ENCODE measurements around the gene EREG.
"Not testable (repeated sequence)": the region's sequence is repeated elsewhere in the genome, so short reads cannot be mapped to it uniquely, and the experiment has no call there.

The EREG gene, protein sequence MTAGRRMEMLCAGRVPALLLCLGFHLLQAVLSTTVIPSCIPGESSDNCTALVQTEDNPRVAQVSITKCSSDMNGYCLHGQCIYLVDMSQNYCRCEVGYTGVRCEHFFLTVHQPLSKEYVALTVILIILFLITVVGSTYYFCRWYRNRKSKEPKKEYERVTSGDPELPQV

DNA sequence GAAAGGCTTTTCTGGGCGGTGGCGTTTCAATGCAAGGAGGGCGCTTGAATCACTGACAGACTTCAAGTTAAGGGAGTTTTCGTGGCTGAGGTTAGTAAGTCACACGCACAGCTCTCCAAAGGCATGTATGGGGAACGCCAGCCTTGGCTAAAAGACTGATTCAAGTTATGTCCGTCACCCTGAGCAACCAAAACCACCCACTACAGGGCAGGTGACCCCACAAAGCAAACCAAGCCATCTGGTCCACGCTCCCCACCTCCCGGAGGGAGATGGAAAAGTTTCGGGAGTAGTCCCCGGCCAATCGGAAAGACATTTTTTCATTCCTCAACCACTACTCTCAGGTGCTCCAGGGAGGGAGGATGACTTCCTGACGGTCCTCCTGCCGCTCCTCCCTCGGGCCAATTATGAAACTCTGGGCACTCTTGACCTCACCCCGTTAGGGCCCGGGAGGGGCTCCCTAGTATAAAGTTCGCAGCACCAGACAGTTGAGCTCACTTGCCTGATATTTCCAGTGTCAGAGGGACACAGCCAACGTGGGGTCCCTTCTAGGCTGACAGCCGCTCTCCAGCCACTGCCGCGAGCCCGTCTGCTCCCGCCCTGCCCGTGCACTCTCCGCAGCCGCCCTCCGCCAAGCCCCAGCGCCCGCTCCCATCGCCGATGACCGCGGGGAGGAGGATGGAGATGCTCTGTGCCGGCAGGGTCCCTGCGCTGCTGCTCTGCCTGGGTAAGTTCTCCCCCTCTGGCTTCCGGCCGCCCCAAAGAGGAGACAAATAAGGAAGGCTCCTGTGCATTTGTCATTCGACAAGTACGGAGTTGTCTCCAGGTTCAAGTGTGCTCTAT lies at the start of gene EREG:
TSS of gene EREG (plus strand) at position 494 of the 840 bp plus-strand sequence. CDS start at position 658, 164 bp downstream.
- no peak for DNase-seq

DNA sequence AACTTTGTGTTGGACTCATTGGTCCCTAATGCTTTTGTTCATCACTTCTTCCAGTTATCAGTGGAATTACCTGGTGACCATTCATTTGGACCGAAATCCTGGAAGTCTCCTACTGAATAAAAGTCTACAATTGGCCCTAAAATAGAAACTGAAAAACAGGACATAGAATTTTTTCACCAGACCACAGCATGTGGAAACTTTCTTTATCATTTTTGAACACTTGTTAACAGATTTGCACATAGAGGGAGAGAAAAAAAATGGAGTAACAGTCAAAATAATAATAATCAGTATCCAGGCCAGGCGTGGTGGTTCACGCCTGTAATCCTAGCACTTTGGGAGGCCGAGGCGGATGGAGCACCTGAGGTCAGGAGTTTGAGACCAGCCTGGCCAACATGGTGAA lies 49.6 kb upstream of the EREG start:
- no peak for DNase-seq

DNA sequence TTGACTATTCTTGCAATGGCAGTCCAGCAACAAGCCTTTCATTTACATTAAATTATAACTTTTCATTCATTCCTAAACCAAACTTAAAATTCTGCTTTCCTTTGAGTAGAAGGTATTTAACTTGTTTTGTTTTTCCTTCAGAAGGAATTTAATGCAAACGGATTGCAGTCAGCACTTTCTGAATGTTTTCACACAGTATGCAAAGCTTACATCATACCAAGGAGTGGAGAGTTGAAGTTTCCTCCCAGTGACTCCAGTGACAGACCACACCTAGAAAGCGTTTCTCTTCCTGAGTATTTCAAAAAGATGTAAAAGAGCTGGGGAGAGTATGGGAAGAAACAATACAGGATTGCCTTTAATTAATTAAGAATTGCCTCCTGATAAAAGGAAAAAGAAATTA lies 48.5 kb upstream of the EREG start:
- no peak for DNase-seq

DNA sequence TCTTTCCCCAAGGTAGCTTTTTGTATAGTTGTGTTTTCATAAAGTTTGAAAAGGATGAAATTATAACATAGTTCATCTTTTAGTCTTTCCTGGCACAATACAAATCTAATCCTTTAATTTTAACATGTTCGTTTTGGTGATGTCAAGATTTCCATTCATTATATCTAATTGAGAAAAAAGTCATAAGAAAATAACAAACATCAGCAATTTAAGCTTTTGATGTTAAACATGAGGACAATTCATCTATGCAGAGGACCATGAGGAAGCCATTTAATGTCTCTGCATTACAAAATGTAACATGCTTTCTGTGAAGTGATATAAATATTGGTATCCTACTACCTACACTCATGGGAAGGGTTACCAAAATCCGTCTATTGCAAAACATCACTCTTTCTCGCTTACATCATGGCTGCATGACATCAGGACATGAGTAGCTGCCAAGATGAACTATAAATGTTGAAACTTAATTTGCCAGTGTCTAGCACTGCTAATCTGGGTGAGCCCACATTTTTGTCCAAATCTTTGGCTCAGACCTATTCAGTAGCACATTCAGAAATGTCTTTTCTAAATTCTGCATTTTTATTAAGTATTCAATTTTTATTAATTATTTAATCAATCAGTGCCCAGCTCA lies 47.2 kb upstream of the EREG start:
- DNase-seq = no peak

DNA sequence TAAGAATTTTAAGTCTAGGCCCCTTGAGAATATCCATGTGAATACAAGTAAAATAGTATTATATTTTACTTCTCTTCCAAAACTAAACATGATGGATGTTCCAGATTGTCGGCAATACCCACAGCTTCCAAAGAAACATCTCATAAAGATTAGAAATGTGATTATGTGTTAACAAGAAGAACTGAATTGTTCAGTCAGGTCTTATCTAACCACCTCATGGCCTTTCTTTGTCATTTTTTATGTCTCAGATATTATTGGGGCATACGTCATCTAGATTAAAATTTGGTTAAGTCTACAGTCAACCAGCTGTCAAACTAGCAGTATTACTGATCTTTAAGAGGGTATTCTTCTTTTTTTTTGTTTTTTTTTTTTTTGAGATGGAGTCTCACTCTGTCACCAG lies 46.7 kb upstream of the EREG start:
- DNase-seq = no peak

DNA sequence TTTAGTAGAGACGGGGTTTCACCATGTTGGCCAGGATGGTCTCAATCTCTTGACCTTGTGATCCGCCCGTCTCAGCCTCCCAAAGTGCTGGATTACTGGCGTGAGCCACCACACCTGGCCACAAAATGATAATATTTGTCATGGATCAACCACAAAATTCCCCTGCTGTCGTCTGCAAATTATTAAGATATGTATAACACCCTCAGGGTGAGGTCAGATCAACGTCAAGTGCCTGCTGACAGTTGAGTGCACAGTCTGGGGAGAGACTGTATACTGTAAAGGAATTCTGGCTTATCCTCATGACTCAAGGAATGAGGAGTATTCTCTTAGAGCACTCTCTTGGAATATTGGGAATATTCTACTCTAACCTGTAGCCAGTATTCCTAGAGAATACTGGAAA lies 45.5 kb upstream of the EREG start:
- no peak for DNase-seq

DNA sequence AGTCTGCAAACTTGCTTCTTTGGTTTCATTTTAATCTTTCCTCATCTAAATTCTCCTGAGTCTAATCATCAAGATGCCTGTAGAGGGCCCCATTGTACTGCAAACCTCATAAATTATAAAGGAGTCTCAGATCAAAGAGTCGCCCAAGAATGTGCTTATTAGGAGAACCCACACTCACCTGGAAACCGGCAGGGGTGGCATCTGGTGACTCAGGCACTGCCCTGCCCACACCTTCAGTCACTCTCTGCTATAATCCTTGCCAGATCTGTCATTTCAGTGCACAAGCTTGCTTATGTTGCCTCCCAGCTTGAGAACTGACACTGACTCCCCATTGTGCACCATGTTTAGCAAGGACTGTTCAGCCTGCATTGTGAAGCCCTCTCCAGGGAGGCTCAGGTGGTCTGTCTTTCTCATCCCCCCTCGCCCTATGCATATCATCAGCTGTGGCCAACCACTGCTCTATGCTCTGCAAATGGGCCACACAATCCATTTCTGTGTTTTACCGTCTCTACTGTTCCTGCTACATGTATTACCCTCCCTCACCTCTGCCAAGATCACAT lies 44.3 kb upstream of the EREG start:
- DNase-seq = peak; percentile 7 to 61

DNA sequence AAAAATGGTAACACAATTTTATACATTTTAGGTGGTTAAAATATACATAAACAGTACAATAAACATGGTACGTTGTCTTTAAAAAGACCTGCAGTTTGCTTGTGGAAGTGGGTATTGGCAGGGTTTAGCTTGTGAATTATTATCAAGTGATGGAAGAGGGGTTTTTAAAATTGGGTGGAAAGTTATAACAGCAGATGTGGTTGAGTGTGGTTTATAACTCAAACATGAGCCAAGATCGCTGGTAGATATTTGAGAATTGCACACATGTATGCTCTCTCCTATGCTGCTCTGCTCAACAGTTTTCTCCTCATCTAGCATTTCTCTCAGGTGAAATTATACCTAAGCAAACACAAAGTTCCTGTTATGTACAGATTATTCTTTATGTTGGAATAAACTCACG lies 42.6 kb upstream of the EREG start:
- no peak for DNase-seq

DNA sequence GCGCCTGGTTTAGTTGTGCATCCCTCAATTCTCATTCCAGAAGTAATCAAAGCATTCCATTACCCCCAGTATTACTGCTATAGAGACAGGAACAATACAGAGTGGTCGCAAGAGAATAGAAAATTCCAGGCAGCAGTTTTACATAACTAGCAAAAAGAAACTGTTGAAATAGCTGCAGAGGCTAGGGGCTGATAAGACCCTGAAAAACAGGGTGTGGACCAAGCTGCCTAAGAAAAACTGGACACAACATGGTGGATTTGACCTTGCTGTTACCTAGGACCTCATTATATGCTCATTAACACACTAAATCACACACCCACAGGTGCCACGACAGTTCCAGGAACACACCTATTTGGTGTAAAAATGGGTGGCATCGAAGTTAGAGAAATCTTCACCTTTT lies 41.3 kb upstream of the EREG start:
- no peak for DNase-seq

DNA sequence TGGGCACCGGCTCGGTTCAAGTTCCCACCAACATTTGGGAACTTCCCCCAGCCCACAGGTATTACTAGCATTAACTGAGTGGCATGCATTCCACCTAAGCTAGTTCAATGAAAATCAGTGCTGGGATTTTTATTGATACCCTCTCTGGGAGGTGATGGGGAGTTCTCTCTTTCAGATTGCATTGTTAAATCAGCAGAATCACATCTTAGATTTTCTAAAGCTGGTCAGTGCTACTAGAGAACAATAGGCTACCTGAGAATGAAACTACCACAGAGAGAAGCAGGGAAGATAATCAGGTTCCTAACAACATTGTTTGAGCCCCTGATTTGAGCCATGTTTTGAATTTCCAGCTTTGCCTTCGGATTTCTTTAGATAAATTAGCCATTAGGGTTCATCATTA lies 40.7 kb upstream of the EREG start:
- DNase-seq = no peak

DNA sequence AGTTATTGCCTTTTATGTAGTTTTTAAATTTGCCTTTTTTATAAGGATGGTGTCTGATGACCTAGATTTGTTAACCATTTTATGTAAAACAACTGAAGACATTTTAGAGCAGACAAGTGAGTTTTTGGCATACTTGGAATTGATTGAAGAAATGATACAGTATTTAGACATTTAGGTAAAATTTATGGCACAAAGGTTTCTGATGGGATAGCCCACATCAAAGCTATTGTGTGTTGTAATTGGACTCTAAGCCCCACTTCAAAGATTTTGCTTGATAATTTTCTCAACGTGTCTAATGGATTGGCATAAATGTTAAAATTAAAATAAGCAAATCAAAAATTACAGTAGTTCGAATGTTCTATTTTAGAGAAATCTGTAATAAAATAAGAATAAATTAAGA lies 39.1 kb upstream of the EREG start:
- no peak for DNase-seq

DNA sequence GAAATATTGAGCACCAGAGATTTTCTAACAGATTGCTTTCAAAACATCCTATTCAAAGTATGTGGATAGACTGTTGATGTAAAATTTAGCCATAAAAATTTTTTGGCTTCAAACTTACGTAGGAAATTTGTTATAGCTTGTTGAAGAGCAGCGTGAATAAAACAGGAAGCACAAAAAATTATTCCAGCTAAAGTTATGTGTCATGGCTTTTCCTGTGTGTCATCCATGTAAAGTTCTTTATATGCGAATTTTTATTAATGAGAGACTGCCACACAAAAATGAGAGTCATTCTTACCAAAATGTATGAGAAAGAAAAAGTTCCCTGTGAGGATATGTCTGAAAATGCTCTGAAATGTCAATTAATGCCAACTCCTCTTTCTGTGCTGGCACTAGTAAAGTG lies 37.2 kb upstream of the EREG start:
- DNase-seq = no peak

DNA sequence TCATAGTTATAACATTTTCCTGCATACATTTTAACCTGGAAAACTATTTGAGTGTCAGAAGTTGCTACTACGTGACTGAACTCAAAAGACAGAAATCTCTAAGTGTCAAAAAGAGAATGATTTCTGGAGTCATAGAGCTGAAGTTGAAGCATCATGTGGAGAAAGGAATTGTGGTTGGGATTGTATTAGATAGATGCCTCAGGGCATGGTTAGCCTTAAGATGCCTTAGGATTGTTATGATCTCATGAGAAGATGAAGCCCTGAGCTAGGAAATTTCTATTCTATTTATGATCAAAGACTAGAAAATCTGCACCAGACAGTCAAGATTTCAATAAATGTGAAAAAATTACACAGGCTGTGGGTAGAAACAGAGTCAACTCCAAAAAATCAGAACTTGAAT lies 36.4 kb upstream of the EREG start:
- no peak for DNase-seq

DNA sequence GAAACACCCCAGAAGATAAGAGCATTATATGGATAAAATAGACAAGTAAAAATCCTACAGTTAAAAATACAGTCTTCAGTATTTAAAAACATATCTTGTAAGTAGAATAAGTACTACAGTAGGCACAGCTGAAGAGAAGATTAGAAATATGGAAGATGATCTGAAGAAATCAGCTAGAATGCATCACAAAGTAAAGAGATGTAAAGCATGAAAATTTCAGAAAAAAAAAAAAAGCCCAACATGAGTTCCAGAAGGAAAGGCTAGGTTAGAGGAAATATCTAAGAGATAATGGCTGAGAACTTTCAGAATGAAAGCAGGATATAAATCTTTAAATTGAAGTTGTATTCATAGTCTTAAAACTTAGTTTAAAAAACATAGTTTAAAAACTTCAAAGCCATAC lies 35.6 kb upstream of the EREG start:
- DNase-seq = no peak

DNA sequence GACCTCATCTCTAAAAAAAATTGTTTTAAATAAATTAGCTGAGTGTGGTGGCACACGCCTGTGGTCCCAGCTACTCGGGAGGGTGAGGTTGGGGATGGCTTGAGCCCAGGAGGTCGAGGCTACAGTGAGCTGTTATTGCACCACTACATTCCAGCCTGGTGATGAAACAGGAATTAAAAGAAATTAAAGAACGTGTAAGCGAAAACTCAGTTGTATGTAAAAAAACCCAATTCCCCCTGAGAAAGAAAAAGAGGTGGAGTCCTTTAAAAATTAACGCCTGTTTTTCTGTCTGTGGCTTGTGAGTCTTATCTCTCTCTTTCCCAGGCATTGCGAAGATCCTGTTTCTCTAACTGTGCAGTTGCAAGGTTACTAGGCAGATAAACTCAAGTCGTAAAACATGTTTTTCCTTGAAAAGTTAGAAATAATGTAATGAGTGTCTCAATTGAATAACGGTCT lies 34.6 kb upstream of the EREG start:
- DNase-seq = no peak

DNA sequence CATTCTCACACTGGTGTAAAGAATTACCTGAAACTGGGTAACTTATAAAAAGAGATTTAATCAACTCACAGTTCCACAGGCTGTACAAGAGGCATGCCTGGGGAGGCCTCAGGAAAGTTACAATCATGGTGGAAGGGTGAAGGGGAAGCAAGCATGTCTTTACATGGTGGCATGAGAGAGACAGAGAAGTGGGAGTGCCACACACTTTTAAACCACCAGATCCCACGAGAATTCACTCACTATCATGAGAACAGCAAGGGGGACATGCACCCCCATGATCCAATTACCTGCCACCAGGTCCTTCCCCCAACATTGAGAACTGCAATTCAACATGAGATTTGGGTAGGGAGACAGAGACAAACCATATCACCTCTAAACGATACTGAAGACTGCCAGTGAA lies 33.7 kb upstream of the EREG start:
- DNase-seq = no peak

DNA sequence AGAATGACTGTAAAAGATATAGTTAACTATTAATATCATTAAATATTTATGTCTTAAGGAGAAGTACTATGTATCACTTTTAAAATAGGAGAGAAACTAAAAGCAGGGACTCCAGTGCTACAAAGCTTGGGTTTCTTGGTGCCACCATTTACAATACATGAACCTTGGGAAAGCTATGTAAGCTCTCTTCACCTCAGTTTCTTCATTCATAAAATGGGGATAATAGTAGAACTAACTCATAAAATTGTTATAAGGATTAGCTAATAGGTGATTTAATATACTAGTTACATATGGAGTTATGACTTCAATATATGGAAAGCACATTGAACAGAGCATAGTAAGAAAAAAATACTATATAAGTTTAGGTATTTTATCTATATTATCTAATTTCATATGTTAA lies 33.0 kb upstream of the EREG start:
- no peak for DNase-seq

DNA sequence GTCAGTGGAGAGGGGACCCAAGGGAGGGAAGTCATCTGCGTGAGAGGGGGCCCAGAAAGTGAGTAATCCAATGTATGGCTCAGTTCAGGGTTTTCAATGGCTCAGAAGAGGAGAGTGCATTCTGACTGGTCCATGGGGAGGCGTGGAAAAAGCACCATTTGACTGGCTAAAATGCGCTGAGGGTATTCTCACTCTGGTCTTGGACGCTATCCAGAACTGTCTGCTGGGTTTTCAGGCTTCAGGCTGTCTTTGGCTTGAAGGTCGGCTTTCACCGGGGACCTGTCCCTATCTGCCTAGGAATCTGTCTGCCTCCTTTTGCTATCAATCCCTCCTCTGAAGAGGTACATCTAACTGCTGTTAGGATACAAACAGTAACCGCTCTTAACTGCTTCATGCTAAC lies 30.3 kb upstream of the EREG start:
- no peak for DNase-seq

DNA sequence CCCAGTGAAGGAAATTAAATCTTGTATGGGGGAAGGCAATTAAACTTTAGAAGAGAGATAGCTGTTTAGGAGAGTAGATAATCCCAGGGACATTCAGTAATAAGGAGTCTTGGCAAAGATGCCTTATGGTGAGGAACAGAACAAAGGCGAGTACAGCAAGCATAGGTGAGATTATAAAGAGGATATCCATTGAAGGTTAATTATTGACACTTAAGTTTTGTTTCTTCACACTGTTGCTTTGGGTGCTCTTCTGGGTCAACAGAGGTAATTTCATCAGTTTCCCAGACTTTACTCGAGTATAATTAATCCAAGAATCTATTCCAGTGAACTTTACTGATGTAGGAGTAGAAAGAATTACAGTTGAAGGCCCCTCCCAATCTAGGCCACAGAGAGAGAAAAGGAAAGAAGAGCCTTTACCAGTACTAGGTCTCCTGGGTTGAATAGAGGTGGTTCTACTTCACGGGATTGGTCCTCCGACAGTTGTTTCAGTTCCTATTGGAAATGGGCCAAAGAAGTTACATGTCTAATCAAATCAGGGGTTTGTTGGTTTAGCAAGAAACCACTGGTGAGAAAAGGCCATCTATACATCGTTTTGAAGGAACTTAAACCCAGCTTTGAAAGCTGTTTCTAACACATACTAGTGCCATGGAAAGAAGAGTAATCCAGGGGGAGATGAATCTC lies 29.5 kb upstream of the EREG start:
- DNase-seq = no peak

DNA sequence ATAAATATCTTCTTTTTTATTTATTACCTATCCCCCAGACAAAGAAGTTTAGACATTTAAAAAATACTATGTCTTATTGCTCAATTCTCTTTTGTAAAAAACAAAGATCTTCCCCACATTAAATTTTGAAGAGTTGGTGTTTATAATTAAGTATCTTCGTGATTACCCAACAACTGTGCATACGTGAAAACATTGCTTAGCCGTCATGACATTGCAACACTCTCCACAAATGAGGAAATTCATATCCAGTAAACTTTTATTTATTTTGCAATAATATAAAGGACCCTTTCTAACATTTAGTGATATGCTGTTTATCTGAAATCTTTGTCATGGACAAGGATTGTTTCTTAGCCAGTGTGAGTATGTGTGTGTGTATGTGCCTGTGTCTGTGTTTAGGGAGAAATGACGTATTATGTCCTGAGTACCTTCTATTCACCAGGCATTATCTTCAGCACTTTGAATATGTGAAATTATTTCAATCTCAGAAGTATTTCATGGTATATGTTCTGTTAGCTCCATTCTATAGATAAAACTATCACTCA lies 26.1 kb upstream of the EREG start:
- no peak for DNase-seq

DNA sequence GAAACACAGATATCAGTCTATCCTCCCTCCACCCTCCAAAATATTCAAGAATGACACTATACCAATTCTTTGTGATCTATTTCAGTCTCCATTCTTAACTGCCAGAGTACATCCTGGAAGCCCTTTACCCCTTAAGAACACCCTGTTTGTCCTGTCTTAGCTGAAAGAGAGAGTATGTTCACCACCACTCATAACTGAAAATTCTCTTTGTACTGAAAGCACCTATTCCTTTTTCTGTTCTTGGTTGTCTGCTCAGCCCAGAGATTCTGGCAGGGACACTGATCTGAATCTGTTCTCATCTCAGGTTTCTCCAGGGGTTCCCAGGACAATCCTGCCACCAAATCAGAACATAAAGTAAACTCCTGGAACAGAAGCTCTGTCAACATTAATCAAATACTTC lies 25.4 kb upstream of the EREG start:
- DNase-seq = no peak

DNA sequence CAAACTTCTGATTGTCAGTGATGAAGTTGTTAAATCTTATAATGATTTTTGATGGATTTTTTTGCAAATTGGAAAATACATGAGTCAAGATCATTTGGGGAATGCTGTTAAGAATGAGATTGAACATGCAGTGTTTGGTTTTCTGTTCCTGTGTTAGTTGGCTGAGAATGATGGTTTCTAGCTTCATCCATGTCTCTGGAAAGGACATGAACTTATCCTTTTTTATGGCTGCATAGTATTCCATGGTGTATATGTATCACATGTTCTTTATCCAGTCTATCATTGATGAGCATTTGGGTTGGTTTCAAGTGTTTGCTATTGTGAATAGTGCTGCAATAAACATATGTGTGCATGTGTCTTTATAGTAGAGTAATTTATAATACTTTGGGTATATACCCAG lies 24.5 kb upstream of the EREG start:
- not testable (repeated sequence) for DNase-seq

DNA sequence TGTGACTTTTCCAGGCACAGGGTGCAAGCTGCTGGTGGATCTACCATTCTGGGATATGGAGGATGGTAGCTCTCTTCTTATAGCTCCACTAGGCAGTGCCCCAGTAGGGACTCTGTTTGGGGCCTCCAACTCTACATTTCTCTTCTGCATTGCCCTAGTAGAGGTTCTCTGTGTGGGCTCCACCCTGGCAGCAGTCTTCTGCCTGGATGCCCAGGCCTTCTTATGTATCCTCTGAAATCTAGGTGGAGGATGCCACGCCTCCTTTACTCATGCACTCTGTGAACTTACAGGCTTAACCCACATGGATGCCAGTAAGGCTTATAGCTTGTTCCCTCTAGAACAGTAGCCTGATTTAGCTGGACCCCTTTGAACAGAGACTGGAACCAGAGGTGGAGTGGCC lies 20.9 kb upstream of the EREG start:
- no peak for DNase-seq

All from NCI-H446 (cell line).